Endothelial cell (in vitro differentiated cells): ENCODE measurements around the gene SERPINB1. TPM values are rescaled to one million over a fixed set of nuclear protein-coding genes. Genes with fewer than 3 reads are reported as not detected.
"Not testable (repeated sequence)": the region's sequence is repeated elsewhere in the genome, so short reads cannot be mapped to it uniquely, and the experiment has no call there.

ENCODE experiments used
- DNase-seq: peaks from one replicate; pipeline ENCODE4 v3.0.0; 2021; ENCODE audit warnings: low spot score
- H3K27ac Mint-ChIP-seq: one replicate; pipeline ENCODE4 v1.8.0; 2021; ENCODE audit warnings: mixed read lengths, inconsistent platforms; ENCODE audit not compliant: unreplicated experiment
- H3K27me3 Mint-ChIP-seq: one replicate; pipeline ENCODE4 v1.8.0; 2021; ENCODE audit warnings: mild to moderate bottlenecking, moderate library complexity, mixed read lengths, inconsistent platforms; ENCODE audit not compliant: unreplicated experiment
- H3K36me3 Mint-ChIP-seq: one replicate; pipeline ENCODE4 v1.8.0; 2021; ENCODE audit warnings: mild to moderate bottlenecking, low read depth, mixed read lengths, inconsistent platforms; ENCODE audit not compliant: unreplicated experiment
- H3K4me1 Mint-ChIP-seq: one replicate; pipeline ENCODE4 v1.8.0; 2021; ENCODE audit warnings: mild to moderate bottlenecking, mixed read lengths, inconsistent platforms; ENCODE audit not compliant: unreplicated experiment
- H3K4me3 Mint-ChIP-seq: one replicate; pipeline ENCODE4 v1.8.0; 2021; ENCODE audit warnings: mild to moderate bottlenecking, mixed read lengths, inconsistent platforms; ENCODE audit not compliant: unreplicated experiment
- H3K9me3 Mint-ChIP-seq: one replicate; pipeline ENCODE4 v1.8.0; 2021; ENCODE audit warnings: mixed read lengths, inconsistent platforms; ENCODE audit not compliant: unreplicated experiment
- total RNA-seq: library from RNA; stranded (reverse); fragmentation: NEBNext Ultra II Directional; extraction: Animal tissue kit (Norgen Biotek cat#: 25700); gene quantifications from one replicate; pipeline ENCODE4 v1.2.1, GENCODE V29; 2021; ENCODE audit not compliant: unreplicated experiment
- TF ChIP-seq, protein P1 (sequence below): fragments of 200-600 bp; sonication (generic); IDR thresholded peaks from one replicate; pipeline ENCODE4 v1.5.0; 2021; ENCODE audit warnings: antibody characterized with exemption; ENCODE audit not compliant: unreplicated experiment

Gene SERPINB1
- total RNA-seq, 1 donor from 2014 or later = 16.6 TPM

DNA sequence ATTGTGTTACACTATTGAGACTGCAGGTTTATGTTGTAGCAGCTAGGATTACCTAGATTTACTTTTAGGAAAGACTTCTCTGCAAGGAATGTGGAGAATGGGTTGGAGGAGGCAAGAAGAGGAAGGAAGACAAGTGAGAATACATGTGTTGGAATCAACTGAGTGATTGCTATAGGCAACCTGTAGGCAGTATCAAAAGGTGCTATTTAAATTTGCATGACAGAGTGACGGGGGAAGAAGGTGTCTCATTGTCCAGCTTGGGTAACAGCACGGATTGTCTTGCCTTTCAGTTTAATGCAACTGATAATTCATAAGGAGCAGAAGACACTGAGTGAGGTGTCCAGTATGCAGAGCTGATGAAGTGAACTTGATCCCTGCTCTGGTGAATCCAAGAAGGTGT lies 42.0 kb upstream of the SERPINB1 start:
- no peaks in the 10 kb centered on the region for H3K36me3 Mint-ChIP-seq
- H3K27me3 Mint-ChIP-seq = peaks cover 1% of the 10 kb centered on the region
- no peak overlapping the region for H3K4me3 Mint-ChIP-seq
- H3K9me3 Mint-ChIP-seq = no peaks in the 10 kb centered on the region
- DNase-seq = no peak
- TF ChIP-seq, protein P1, sequence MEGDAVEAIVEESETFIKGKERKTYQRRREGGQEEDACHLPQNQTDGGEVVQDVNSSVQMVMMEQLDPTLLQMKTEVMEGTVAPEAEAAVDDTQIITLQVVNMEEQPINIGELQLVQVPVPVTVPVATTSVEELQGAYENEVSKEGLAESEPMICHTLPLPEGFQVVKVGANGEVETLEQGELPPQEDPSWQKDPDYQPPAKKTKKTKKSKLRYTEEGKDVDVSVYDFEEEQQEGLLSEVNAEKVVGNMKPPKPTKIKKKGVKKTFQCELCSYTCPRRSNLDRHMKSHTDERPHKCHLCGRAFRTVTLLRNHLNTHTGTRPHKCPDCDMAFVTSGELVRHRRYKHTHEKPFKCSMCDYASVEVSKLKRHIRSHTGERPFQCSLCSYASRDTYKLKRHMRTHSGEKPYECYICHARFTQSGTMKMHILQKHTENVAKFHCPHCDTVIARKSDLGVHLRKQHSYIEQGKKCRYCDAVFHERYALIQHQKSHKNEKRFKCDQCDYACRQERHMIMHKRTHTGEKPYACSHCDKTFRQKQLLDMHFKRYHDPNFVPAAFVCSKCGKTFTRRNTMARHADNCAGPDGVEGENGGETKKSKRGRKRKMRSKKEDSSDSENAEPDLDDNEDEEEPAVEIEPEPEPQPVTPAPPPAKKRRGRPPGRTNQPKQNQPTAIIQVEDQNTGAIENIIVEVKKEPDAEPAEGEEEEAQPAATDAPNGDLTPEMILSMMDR = no peak
- H3K4me1 Mint-ChIP-seq = peaks cover 20% of the 10 kb centered on the region
- H3K27ac Mint-ChIP-seq = no peak overlapping the region

DNA sequence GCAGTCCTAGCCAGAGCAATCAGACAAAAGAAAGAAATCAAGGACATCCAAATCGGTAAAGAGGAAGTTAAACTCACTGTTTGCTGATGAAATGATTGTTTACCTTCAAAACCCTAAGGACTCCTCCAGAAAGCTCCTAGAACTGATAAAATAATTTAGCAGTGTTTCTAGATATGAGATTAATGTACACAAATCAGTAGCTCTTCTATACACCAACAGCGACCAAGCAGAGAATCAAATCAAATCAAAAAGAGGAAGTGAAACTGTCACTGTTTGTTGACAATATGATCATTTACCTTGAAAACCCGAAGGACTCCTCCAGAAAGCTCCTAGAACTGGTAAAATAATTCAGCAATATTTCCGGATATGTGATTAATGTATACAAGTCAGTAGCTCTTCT lies 39.8 kb upstream of the SERPINB1 start:
- no peak for DNase-seq
- Mint-ChIP-seq H3K27me3 (peaks cover 5% of the 10 kb centered on the region), H3K36me3 (no peaks in the 10 kb centered on the region), H3K4me3 (no peak overlapping the region), H3K9me3 (no peaks in the 10 kb centered on the region), H3K27ac (no peak overlapping the region), H3K4me1 (peaks cover 38% of the 10 kb centered on the region)
- TF ChIP-seq, protein P1 = no peak

DNA sequence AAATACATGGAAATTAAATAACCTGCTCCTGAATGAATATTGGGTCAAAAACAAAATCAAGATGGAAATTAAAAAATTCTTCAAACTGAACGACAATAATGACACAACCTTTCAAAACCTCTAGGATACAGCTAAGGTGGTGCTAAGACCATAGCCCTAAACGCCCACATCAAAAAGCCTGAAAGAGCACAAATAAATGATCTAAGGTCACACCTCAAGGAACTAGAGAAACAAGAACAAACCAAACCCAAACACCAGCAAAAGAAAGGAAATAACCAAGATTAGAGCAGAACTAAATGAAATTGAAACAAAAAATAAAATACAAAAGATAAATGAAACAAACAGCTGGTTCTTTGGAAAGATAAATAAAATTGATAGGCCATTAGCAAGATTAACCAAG lies 38.5 kb upstream of the SERPINB1 start:
- H3K4me1 Mint-ChIP-seq = peaks cover 41% of the 10 kb centered on the region
- H3K36me3 Mint-ChIP-seq, DNase-seq, H3K27me3 Mint-ChIP-seq, H3K27ac Mint-ChIP-seq, H3K4me3 Mint-ChIP-seq, H3K9me3 Mint-ChIP-seq: not testable (repeated sequence)

DNA sequence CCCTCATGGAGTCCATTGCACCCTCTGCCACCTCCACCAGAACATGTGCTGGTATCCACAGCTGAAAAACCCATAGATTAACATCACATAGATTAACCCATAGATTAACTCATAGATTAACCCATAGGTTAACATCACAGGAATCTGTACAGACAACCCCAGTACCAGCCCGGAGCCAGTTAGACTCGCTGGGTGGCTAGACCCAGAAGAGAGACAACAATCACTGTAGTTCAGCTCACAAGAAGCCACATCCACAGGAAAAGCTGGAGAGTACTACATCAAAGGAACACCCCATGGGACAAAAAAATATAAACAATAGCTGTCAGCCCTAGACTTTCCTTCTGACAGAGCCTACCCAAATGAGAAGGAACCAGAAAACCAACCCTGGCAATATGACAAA lies 36.3 kb upstream of the SERPINB1 start:
- Mint-ChIP-seq H3K36me3 (peaks cover 5% of the 10 kb centered on the region), H3K4me3 (peak overlapping the region; percentile 77), H3K27ac (peak overlapping the region; percentile 95), H3K4me1 (peaks cover 54% of the 10 kb centered on the region), H3K27me3 (peaks cover 9% of the 10 kb centered on the region), H3K9me3 (no peaks in the 10 kb centered on the region)
- TF ChIP-seq, protein P1 = no peak
- DNase-seq = no peak

DNA sequence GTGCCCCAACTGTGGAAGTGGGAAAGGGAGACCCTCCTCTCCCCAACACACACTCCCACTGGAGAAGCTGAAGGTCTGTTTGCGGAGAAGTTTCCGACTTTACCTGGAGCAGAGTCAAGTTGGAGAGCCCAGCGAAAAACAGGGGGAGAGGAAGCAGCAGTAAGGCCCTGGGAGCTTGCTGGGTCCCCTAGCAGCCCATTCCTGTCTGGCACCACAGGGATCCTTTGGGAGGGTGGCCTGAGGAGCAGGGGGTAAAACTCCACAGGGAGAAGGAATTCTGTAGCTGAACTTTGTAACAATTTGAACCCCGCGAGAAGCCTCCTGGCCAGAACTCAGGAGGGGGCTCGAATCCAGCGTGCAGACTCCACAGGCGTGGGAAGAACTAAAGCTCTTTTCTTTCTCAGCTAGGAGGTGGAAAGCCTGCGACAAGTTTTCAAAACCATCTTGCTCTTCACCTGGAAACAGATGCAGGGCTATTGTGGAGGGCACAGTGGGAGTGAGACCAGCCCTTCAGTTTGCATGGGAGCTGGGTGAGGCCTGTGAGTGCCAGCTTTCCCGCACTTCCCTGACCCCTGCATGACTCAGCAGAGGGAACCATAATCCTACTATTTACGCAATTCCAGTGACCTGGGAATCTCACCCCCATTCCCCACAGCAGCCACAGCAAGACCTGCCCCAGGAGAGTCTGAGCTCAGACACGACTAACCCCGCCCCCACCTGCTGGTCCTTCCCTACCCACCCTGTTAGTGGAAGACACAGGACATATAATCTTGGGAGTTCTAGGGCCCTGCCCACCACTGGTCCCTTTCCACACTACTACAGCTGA lies 35.6 kb upstream of the SERPINB1 start:
- TF ChIP-seq, protein P1 = no peak
- H3K36me3 Mint-ChIP-seq = peaks cover 8% of the 10 kb centered on the region
- peak overlapping the region; percentile 95 for H3K27ac Mint-ChIP-seq
- no peak for DNase-seq
- H3K4me3 Mint-ChIP-seq = peak overlapping the region; percentile 92
- no peaks in the 10 kb centered on the region for H3K9me3 Mint-ChIP-seq
- peaks cover 9% of the 10 kb centered on the region for H3K27me3 Mint-ChIP-seq
- H3K4me1 Mint-ChIP-seq = peaks cover 61% of the 10 kb centered on the region
